ENCODE data around the gene RDH11. TPM values are rescaled to one million over a fixed set of nuclear protein-coding genes. Genes with fewer than 3 reads are reported as not detected.

RDH11 gene
- polyA plus RNA-seq, 1 donor (not counting 4 experiments of a cell fraction or from before 2014, with no cell fraction given), result 202 TPM

- no peaks in the 10 kb centered on the region for H3K79me2 ChIP-seq (ENCODE audit: control insufficient read depth, insufficient read depth, low read length)
- H3K27me3 ChIP-seq (ENCODE audit: control insufficient read depth, extremely low read depth, insufficient read depth, low read length), result no peaks in the 10 kb centered on the region
- no peak for DNase-seq (ENCODE audit: low read depth, low spot score)
- H3K36me3 ChIP-seq (ENCODE audit: control insufficient read depth in 2 of 2, extremely low read depth in 1 of 2, insufficient read depth in 2 of 2, low read length in 2 of 2), result peaks cover 0 to 4% of the 10 kb centered on the region in 2 experiments
- no peak overlapping the region for H2AFZ ChIP-seq (ENCODE audit: control insufficient read depth, low read length)
- H3K4me1 ChIP-seq (ENCODE audit: control insufficient read depth, extremely low read depth, insufficient read depth, low read length), result peaks cover 11% of the 10 kb centered on the region
- H3K9ac ChIP-seq (ENCODE audit: control insufficient read depth, extremely low read depth, insufficient read depth, low read length), result no peak overlapping the region
- H3K9me1 ChIP-seq (ENCODE audit: control insufficient read depth, extremely low read depth, insufficient read depth, low read length), result no peaks in the 10 kb centered on the region
- dilution Hi-C loops (cut with MboI; ENCODE audit: extremely low pct_ligation_motif_present, low sequenced_read_pairs), result no loop called here
- no peaks in the 10 kb centered on the region for H3K9me3 ChIP-seq (ENCODE audit: control insufficient read depth, low read depth, low read length)
- TF ChIP-seq EZH2 (IDR thresholded peaks at IDR 0.05; ENCODE audit: low read length) (no peak), CTCF (optimal IDR thresholded peaks at IDR 0.05 in 1 of 3, IDR thresholded peaks at IDR 0.05 in 1 of 3, conservative IDR thresholded peaks at IDR 0.05 in 1 of 3; ENCODE audit: extremely low read depth in 1 of 3, insufficient read depth in 2 of 3, low read length in 3 of 3) (no peak)
- no peak overlapping the region for H3K27ac ChIP-seq (ENCODE audit: control insufficient read depth, insufficient read depth, low read length)
- no peaks in the 10 kb centered on the region for H4K20me1 ChIP-seq (ENCODE audit: control insufficient read depth, extremely low read depth, insufficient read depth, low read length)
- H3K4me3 ChIP-seq (ENCODE audit: control insufficient read depth in 2 of 3, extremely low read depth in 1 of 3, insufficient read depth in 2 of 3, low read depth in 1 of 3, low read length in 3 of 3), result no peak overlapping the region
- no peak overlapping the region for H3K4me2 ChIP-seq (ENCODE audit: control insufficient read depth, extremely low read depth, insufficient read depth, low read depth, low read length)
- no peak for FAIRE-seq
Observed at GRCh38 chr14:67627519-67627918, 68.0 kb downstream of the RDH11 start.

Small RNA genes within 50 kb of the gene (small RNA-seq; reads per million reads assigned to genes)
- gene AL049779.3 (ENCODE audit: insufficient read length in 3 of 3, low read depth in 3 of 3, low replicate concordance in 1 of 3), result 0 reads per million in 3 experiments
- 0 reads per million in 3 experiments for gene RN7SL369P (ENCODE audit: insufficient read length in 3 of 3, low read depth in 3 of 3, low replicate concordance in 1 of 3)
- gene RNA5SP386 (ENCODE audit: insufficient read length in 3 of 3, low read depth in 3 of 3, low replicate concordance in 1 of 3), result 0 reads per million in 3 experiments

Other genes with a start within 250 kb of the RDH11 start
- gene TMEM229B, start 207.0 kb downstream of the RDH11 start, polyA plus RNA-seq, result 1.0 to 1.7 TPM (median 1.5 TPM) in 3 replicates
- gene PLEKHH1, start 162.5 kb downstream of the RDH11 start, polyA plus RNA-seq, result 2.6 to 4.4 TPM (median 2.9 TPM) in 3 replicates
- gene PIGH, start 95.5 kb downstream of the RDH11 start, polyA plus RNA-seq, result 24.3 to 29.9 TPM (median 29.0 TPM) in 3 replicates
- gene ARG2, start 75.8 kb downstream of the RDH11 start, polyA plus RNA-seq, result 3.5 to 9.4 TPM (median 8.2 TPM) in 3 replicates
- gene VTI1B, start 21.1 kb downstream of the RDH11 start, polyA plus RNA-seq, result 54.4 to 94.4 TPM (median 62.1 TPM) in 3 replicates
- 0.26 to 2.0 TPM (median 0.98 TPM) in 3 replicates for gene RDH12, start 6.1 kb upstream of the RDH11 start, polyA plus RNA-seq
- 8.5 to 12.8 TPM (median 9.8 TPM) in 3 replicates for gene ZFYVE26, start 120.8 kb upstream of the RDH11 start, polyA plus RNA-seq
- 7.1 to 13.3 TPM (median 10.1 TPM) in 3 replicates for gene RAD51B, start 124.0 kb upstream of the RDH11 start, polyA plus RNA-seq